GM23338 (cell line): ENCODE measurements around the gene RAPGEF4. TPM values are rescaled to one million over a fixed set of nuclear protein-coding genes. Genes with fewer than 3 reads are reported as not detected.

Experiments used
- ATAC-seq: fragments of 200-7000 bp; cut with Tn5 transposase; 3 replicates; pipeline ENCODE4 v1.9.1; 2020
- DNase-seq: peaks from one replicate; pipeline ENCODE4 v3.0.0-alpha.2; 2015; ENCODE audit warnings: low spot score
- H2AFZ ChIP-seq: fragments of 200-600 bp; sonication (generic); 2 replicates; pipeline ENCODE4 v1.8.0; 2016; ENCODE audit warnings: antibody characterized with exemption, mild to moderate bottlenecking, moderate library complexity
- H3F3A ChIP-seq: fragments of 200-600 bp; sonication (generic); replicated peaks from 2 replicates; pipeline ENCODE4 v1.8.0; 2017; ENCODE audit warnings: antibody characterized with exemption, mixed run types, low read depth
- H3K27ac ChIP-seq: fragments of 200-600 bp; sonication (generic); 2 replicates; pipeline ENCODE4 v1.6.1; 2016; ENCODE audit warnings: low read depth
- H3K27me3 ChIP-seq: fragments of 200-600 bp; sonication (generic); 2 replicates; pipeline ENCODE4 v1.8.0; 2016; ENCODE audit warnings: mild to moderate bottlenecking, mixed run types, moderate library complexity; ENCODE audit not compliant: insufficient read depth
- H3K36me3 ChIP-seq: fragments of 200-600 bp; sonication (generic); 2 replicates; pipeline ENCODE4 v1.8.0; 2016; ENCODE audit warnings: mild to moderate bottlenecking; ENCODE audit not compliant: insufficient read depth
- H3K4me1 ChIP-seq: fragments of 200-600 bp; sonication (generic); 2 replicates; pipeline ENCODE4 v1.8.0; 2016; ENCODE audit warnings: mild to moderate bottlenecking, moderate library complexity; ENCODE audit not compliant: insufficient read depth
- H3K4me2 ChIP-seq: fragments of 200-600 bp; sonication (generic); 2 replicates; pipeline ENCODE4 v1.7.1; 2017; ENCODE audit warnings: mixed run types
- H3K4me3 ChIP-seq: fragments of 200-600 bp; sonication (generic); 2 replicates; pipeline ENCODE4 v1.6.1; 2016; ENCODE audit warnings: mixed run types
- H3K79me2 ChIP-seq: fragments of 200-600 bp; sonication (generic); replicated peaks from 2 replicates; pipeline ENCODE4 v1.8.0; 2017; ENCODE audit warnings: mild to moderate bottlenecking; ENCODE audit not compliant: insufficient read depth
- H3K9me2 ChIP-seq: fragments of 200-600 bp; sonication (generic); 2 replicates; pipeline ENCODE4 v1.8.0; 2017; ENCODE audit not compliant: insufficient read depth
- H4K20me1 ChIP-seq: fragments of 200-600 bp; sonication (generic); replicated peaks from 2 replicates; pipeline ENCODE4 v1.8.0; 2017; ENCODE audit warnings: mild to moderate bottlenecking; ENCODE audit not compliant: insufficient read depth
- H3K27ac Mint-ChIP-seq: 2 replicates; pipeline ENCODE4 v1.8.0; 2020; ENCODE audit warnings: inconsistent platforms, mild to moderate bottlenecking, moderate library complexity, mixed read lengths
- H3K27me3 Mint-ChIP-seq: 3 replicates; pipeline ENCODE4 v1.8.0; 2022; ENCODE audit warnings: low read depth, mild to moderate bottlenecking, moderate library complexity, mixed read lengths, inconsistent platforms; ENCODE audit not compliant: insufficient read depth, poor library complexity
- H3K36me3 Mint-ChIP-seq: 3 replicates; pipeline ENCODE4 v1.8.0; 2021; ENCODE audit warnings: low read depth, mild to moderate bottlenecking, inconsistent platforms, moderate library complexity, mixed read lengths
- H3K4me1 Mint-ChIP-seq: 3 replicates; pipeline ENCODE4 v1.8.0; 2020; ENCODE audit warnings: mild to moderate bottlenecking, inconsistent platforms, mixed read lengths
- H3K4me3 Mint-ChIP-seq: 3 replicates; pipeline ENCODE4 v1.8.0; 2021; ENCODE audit warnings: moderate library complexity, mild to moderate bottlenecking, inconsistent platforms, mixed read lengths
- H3K9me3 Mint-ChIP-seq: 3 replicates; pipeline ENCODE4 v1.8.0; 2020; ENCODE audit warnings: moderate library complexity, mild to moderate bottlenecking, inconsistent platforms, mixed read lengths
- EZH2phosphoT487 ChIP-seq: fragments of 200-600 bp; sonication (generic); IDR thresholded peaks from one replicate; pipeline ENCODE4 v1.8.1; 2018; ENCODE audit warnings: antibody characterized with exemption; ENCODE audit not compliant: unreplicated experiment
- POLR2AphosphoS5 ChIP-seq: IDR thresholded peaks from 2 replicates; pipeline ENCODE4 v1.6.1; 2016; ENCODE audit warnings: antibody characterized with exemption, low read depth
- STAT1 ChIP-seq: IDR thresholded peaks from one replicate; pipeline ENCODE4 v1.6.1; 2016; ENCODE audit warnings: antibody characterized with exemption; ENCODE audit not compliant: unreplicated experiment
- ZNF114 ChIP-seq: fragments of 250-450 bp; sonication (Bioruptor Pico); IDR thresholded peaks from 2 replicates; pipeline ENCODE4 v1.5.0; 2020; ENCODE audit warnings: mild to moderate bottlenecking, moderate library complexity
- ZNF331 ChIP-seq: fragments of 250-450 bp; sonication (Bioruptor Pico); IDR thresholded peaks from 2 replicates; pipeline ENCODE4 v1.5.0; 2020; ENCODE audit warnings: low read depth, mild to moderate bottlenecking, moderate library complexity
- polyA plus RNA-seq: library from polyadenylated mRNA; unstranded; fragments of >200 nt; fragmentation: Nextera tagmentation; extraction: Ambion mirVana; gene quantifications from 2 replicates; pipeline ENCODE4 v1.2.1, GENCODE V29; 2016
- total RNA-seq: library from RNA; depleted of rRNA; stranded (reverse); fragments of >200 nt; shearing (Covaris generic); gene quantifications from 2 replicates; pipeline ENCODE4 v1.2.3, GENCODE V29; 2014
- TF ChIP-seq, protein P1 (sequence below): fragments of 250-450 bp; sonication (Bioruptor Pico); IDR thresholded peaks from 2 replicates; pipeline ENCODE4 v1.5.0; 2020; ENCODE audit warnings: mild to moderate bottlenecking, moderate library complexity
- TF ChIP-seq, protein P2 (sequence below), 2 experiments: fragments of 200-600 bp in 1 of 2; sonication (generic) in 1 of 2; conservative IDR thresholded peaks; 2 replicates each; pipeline versions ENCODE4 v1.5.1 to v1.6.1; 2016 to 2017; ENCODE audit warnings: antibody characterized with exemption in 2 of 2, low read depth in 2 of 2, mild to moderate bottlenecking in 2 of 2, moderate library complexity in 1 of 2

RAPGEF4 gene
- total and polyA plus RNA-seq, 2 experiments from 2014 or later, result 1.7 to 4.7 TPM

DNA sequence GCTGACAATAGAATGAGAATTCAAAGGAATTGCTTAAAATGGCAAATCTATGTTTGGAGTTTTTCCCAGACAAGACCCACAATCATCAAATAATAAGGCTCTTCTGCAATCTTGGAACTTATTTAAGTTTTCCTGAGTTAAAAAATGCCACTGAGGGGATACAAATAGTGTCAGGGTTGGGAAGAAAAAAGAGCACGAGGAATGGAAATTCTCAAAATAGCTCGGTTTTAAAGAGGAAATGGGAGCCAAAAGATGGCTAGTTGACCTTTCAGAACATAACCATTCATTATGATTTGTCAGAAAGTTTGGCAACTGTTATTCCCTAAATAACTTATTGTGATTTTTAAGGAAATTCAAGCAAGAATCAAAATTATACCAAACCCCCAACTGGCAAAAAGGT, 127.7 kb downstream of the RAPGEF4 start (continued):
- TF ChIP-seq, protein P1, sequence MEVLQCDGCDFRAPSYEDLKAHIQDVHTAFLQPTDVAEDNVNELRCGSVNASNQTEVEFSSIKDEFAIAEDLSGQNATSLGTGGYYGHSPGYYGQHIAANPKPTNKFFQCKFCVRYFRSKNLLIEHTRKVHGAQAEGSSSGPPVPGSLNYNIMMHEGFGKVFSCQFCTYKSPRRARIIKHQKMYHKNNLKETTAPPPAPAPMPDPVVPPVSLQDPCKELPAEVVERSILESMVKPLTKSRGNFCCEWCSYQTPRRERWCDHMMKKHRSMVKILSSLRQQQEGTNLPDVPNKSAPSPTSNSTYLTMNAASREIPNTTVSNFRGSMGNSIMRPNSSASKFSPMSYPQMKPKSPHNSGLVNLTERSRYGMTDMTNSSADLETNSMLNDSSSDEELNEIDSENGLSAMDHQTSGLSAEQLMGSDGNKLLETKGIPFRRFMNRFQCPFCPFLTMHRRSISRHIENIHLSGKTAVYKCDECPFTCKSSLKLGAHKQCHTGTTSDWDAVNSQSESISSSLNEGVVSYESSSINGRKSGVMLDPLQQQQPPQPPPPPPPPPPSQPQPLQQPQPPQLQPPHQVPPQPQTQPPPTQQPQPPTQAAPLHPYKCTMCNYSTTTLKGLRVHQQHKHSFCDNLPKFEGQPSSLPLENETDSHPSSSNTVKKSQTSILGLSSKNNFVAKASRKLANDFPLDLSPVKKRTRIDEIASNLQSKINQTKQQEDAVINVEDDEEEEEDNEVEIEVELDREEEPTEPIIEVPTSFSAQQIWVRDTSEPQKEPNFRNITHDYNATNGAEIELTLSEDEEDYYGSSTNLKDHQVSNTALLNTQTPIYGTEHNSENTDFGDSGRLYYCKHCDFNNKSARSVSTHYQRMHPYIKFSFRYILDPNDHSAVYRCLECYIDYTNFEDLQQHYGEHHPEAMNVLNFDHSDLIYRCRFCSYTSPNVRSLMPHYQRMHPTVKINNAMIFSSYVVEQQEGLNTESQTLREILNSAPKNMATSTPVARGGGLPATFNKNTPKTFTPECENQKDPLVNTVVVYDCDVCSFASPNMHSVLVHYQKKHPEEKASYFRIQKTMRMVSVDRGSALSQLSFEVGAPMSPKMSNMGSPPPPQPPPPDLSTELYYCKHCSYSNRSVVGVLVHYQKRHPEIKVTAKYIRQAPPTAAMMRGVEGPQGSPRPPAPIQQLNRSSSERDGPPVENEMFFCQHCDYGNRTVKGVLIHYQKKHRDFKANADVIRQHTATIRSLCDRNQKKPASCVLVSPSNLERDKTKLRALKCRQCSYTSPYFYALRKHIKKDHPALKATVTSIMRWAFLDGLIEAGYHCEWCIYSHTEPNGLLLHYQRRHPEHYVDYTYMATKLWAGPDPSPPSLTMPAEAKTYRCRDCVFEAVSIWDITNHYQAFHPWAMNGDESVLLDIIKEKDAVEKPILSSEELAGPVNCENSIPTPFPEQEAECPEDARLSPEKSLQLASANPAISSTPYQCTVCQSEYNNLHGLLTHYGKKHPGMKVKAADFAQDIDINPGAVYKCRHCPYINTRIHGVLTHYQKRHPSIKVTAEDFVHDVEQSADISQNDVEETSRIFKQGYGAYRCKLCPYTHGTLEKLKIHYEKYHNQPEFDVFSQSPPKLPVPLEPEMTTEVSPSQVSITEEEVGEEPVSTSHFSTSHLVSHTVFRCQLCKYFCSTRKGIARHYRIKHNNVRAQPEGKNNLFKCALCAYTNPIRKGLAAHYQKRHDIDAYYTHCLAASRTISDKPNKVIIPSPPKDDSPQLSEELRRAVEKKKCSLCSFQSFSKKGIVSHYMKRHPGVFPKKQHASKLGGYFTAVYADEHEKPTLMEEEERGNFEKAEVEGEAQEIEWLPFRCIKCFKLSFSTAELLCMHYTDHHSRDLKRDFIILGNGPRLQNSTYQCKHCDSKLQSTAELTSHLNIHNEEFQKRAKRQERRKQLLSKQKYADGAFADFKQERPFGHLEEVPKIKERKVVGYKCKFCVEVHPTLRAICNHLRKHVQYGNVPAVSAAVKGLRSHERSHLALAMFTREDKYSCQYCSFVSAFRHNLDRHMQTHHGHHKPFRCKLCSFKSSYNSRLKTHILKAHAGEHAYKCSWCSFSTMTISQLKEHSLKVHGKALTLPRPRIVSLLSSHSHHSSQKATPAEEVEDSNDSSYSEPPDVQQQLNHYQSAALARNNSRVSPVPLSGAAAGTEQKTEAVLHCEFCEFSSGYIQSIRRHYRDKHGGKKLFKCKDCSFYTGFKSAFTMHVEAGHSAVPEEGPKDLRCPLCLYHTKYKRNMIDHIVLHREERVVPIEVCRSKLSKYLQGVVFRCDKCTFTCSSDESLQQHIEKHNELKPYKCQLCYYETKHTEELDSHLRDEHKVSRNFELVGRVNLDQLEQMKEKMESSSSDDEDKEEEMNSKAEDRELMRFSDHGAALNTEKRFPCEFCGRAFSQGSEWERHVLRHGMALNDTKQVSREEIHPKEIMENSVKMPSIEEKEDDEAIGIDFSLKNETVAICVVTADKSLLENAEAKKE (CRISPR knock-in tag), result no peak
- TF ChIP-seq EZH2phosphoT487 (no peak), STAT1 (no peak), POLR2AphosphoS5 (no peak), ZNF114 (no peak)

DNA sequence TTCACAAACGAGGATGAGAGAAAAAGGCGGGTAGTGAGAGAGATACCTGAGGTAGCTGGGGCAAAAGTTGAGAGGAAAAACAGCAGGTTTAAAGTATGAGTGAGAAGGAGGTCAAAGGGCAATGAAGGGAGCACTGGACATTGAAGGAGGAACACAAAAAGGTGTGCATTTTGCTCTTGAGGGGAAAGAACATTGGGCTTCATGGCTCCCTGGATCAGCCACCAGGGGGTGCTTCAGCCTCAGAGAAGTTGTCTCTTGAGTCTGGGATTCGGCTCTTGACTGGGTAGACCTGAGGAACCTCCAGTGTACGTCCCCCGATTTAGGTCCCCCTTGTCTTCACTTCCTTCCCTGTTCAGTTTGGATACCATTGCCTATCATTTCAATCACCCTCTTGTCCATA, 128.5 kb downstream of the RAPGEF4 start:
- Histone ChIP-seq H3K36me3 (no peaks in the 10 kb centered on the region), H3K4me1 (peaks cover 9% of the 10 kb centered on the region; the same call in 1 of the 2 replicates), H4K20me1 (no peaks in the 10 kb centered on the region), H3K27me3 (no peaks in the 10 kb centered on the region), H3K79me2 (no peaks in the 10 kb centered on the region), H3F3A (no peaks in the 10 kb centered on the region), H2AFZ (peak overlapping the region; percentile 93; the same call in 1 of the 2 replicates), H3K4me2 (no peak overlapping the region), H3K9me2 (no peaks in the 10 kb centered on the region), H3K4me3 (no peak overlapping the region), H3K27ac (no peak overlapping the region)
- H3K27ac Mint-ChIP-seq, result no peak overlapping the region
- peak; percentile 96 for ATAC-seq
- TF ChIP-seq ZNF331, result no peak
- TF ChIP-seq, protein P2, sequence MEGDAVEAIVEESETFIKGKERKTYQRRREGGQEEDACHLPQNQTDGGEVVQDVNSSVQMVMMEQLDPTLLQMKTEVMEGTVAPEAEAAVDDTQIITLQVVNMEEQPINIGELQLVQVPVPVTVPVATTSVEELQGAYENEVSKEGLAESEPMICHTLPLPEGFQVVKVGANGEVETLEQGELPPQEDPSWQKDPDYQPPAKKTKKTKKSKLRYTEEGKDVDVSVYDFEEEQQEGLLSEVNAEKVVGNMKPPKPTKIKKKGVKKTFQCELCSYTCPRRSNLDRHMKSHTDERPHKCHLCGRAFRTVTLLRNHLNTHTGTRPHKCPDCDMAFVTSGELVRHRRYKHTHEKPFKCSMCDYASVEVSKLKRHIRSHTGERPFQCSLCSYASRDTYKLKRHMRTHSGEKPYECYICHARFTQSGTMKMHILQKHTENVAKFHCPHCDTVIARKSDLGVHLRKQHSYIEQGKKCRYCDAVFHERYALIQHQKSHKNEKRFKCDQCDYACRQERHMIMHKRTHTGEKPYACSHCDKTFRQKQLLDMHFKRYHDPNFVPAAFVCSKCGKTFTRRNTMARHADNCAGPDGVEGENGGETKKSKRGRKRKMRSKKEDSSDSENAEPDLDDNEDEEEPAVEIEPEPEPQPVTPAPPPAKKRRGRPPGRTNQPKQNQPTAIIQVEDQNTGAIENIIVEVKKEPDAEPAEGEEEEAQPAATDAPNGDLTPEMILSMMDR (conservative IDR thresholded peaks at IDR 0.05; ENCODE audit: low read depth in 2 of 2), result peak; percentile 83 to 91
- no peak overlapping the region for H3K4me3 Mint-ChIP-seq
- no peaks in the 10 kb centered on the region for H3K9me3 Mint-ChIP-seq
- H3K36me3 Mint-ChIP-seq, result no peaks in the 10 kb centered on the region
- H3K4me1 Mint-ChIP-seq, result peaks cover 8% of the 10 kb centered on the region; the same call in 2 of the 3 replicates
- H3K27me3 Mint-ChIP-seq, result peaks cover 5% of the 10 kb centered on the region
- DNase-seq, result peak; percentile 82
